HepG2 (cell line): Measurements from ENCODE around the gene OR6S1. TPM values are rescaled to one million over a fixed set of nuclear protein-coding genes. Genes with fewer than 3 reads are reported as not detected.

ENCODE experiments used
- AGO2 ChIP-seq: fragments of 200-400 bp; formaldehyde crosslinking; optimal IDR thresholded peaks from 2 replicates; pipeline ENCODE3; 2017; ENCODE audit warnings: mild to moderate bottlenecking, low read depth, low read length, moderate library complexity
- CREBL2 ChIP-seq: sonication (generic); formaldehyde crosslinking; IDR thresholded peaks from 2 replicates; pipeline ENCODE4 v1.8.1; 2023; ENCODE audit warnings: missing genetic modification reagents, mild to moderate bottlenecking, borderline replicate concordance
- ELK4 ChIP-seq: sonication (generic); formaldehyde crosslinking; IDR thresholded peaks from 2 replicates; pipeline ENCODE4 v1.9.0; 2021; ENCODE audit warnings: missing genetic modification reagents, borderline replicate concordance
- FOXC1 ChIP-seq: sonication (generic); formaldehyde crosslinking; IDR thresholded peaks from 2 replicates; pipeline ENCODE4 v1.8.0; 2022; ENCODE audit warnings: mild to moderate bottlenecking, missing genetic modification reagents, borderline replicate concordance
- HOMEZ ChIP-seq: IDR thresholded peaks from 2 replicates; pipeline ENCODE4 v1.6.1; 2016; ENCODE audit warnings: low read depth
- MLXIP ChIP-seq: sonication (generic); formaldehyde crosslinking; IDR thresholded peaks from 2 replicates; pipeline ENCODE4 v1.9.0; 2021; ENCODE audit warnings: missing genetic modification reagents, borderline replicate concordance
- MZF1 ChIP-seq: sonication (generic); formaldehyde crosslinking; IDR thresholded peaks from 2 replicates; pipeline ENCODE4 v1.8.1; 2023; ENCODE audit warnings: mild to moderate bottlenecking, missing genetic modification reagents, borderline replicate concordance
- NFKBIZ ChIP-seq: IDR thresholded peaks from 2 replicates; pipeline ENCODE4 v1.6.1; 2018; ENCODE audit warnings: missing genetic modification reagents, missing compliant biosample characterization
- NFYC ChIP-seq: IDR thresholded peaks from 2 replicates; pipeline ENCODE4 v1.6.1; 2016; ENCODE audit warnings: missing genetic modification reagents, missing compliant biosample characterization
- RARA ChIP-seq: IDR thresholded peaks from 2 replicates; pipeline ENCODE4 v1.6.1; 2016; ENCODE audit warnings: missing genetic modification reagents, missing compliant biosample characterization
- SIN3A ChIP-seq: IDR thresholded peaks from 2 replicates; pipeline ENCODE4 v1.6.1; 2011; ENCODE audit warnings: low read depth, mild to moderate bottlenecking, control low read depth, low read length, borderline replicate concordance
- SP140L ChIP-seq: sonication (generic); formaldehyde crosslinking; IDR thresholded peaks from 2 replicates; pipeline ENCODE4 v1.4.0; 2020; ENCODE audit warnings: missing genetic modification reagents, borderline replicate concordance
- TARDBP ChIP-seq: sonication (generic); formaldehyde crosslinking; IDR thresholded peaks from 2 replicates; pipeline ENCODE4 v1.8.0; 2022; ENCODE audit warnings: mild to moderate bottlenecking, missing genetic modification reagents
- ZNF224 ChIP-seq: sonication (generic); formaldehyde crosslinking; IDR thresholded peaks from 2 replicates; pipeline ENCODE4 v1.5.0; 2020; ENCODE audit warnings: mild to moderate bottlenecking, missing genetic modification reagents
- ZNF274 ChIP-seq: sonication (generic); formaldehyde crosslinking; IDR thresholded peaks from 2 replicates; pipeline ENCODE4 v1.5.1; 2020; ENCODE audit warnings: mild to moderate bottlenecking, missing genetic modification reagents
- ZNF354B ChIP-seq: sonication (generic); formaldehyde crosslinking; IDR thresholded peaks from 2 replicates; pipeline ENCODE4 v1.8.0; 2022; ENCODE audit warnings: mild to moderate bottlenecking, missing genetic modification reagents
- ZNF788 ChIP-seq: sonication (generic); formaldehyde crosslinking; IDR thresholded peaks from 2 replicates; pipeline ENCODE4 v1.5.0; 2020; ENCODE audit warnings: mild to moderate bottlenecking, missing genetic modification reagents, borderline replicate concordance
- ZNF891 ChIP-seq: sonication (generic); formaldehyde crosslinking; IDR thresholded peaks from 2 replicates; pipeline ENCODE4 v1.5.0; 2020; ENCODE audit warnings: mild to moderate bottlenecking, missing genetic modification reagents
- polyA plus RNA-seq, 8 experiments: library from polyadenylated mRNA; depleted of rRNA in 3 of 8; stranded (reverse) in 7 of 8; unstranded in 1 of 8; fragments of >200 nt; fragmentation: Illumina TruSeq in 4 of 8; extraction: Trizol in 4 of 8; gene quantifications; 2 replicates each; pipeline versions ENCODE4 v1.2.1 to v1.2.3, GENCODE V29; 2011 to 2016; ENCODE audit warnings: low read depth in 4 of 8, missing spikeins in 1 of 8, mixed read lengths in 1 of 8; ENCODE audit not compliant: insufficient read depth in 1 of 8
- total RNA-seq, 5 experiments: library from RNA; depleted of rRNA; stranded (reverse); fragments of >200 nt; fragmentation: Illumina TruSeq; extraction: Trizol; gene quantifications; 2 replicates each; pipeline ENCODE4 v1.2.3, GENCODE V29; 2016; ENCODE audit warnings: low read depth in 1 of 5

Gene OR6S1
- total and polyA plus RNA-seq, 2 of the 13 experiments (the other 11 are each of a cell fraction or from before 2014, with no cell fraction given), result 0.09 TPM; not detected in 1

GRCh38 chr14:20682435-20683124 is 41.1 kb upstream of the OR6S1 start (continued):
- TF ChIP-seq NFYC (CRISPR knock-in tag) (no peak), ZNF224 (CRISPR knock-in tag) (peak; percentile 39; the same call in 1 of the 2 replicates), MZF1 (peak; percentile 59; the same call in 1 of the 2 replicates), ZNF354B (no peak), CREBL2 (peak; percentile 50; the same call in 1 of the 2 replicates), MLXIP (CRISPR knock-in tag) (no peak), ELK4 (peak; percentile 61; the same call in 1 of the 2 replicates), ZNF891 (CRISPR knock-in tag) (peak; percentile 71; the same call in 1 of the 2 replicates), ZNF788 (CRISPR knock-in tag) (peak; percentile 66; the same call in 1 of the 2 replicates), ZNF274 (CRISPR knock-in tag) (peak; percentile 74; the same call in 1 of the 2 replicates), AGO2 (peak; percentile 85), SIN3A (peak; percentile 85; the same call in 1 of the 2 replicates), TARDBP (no peak), FOXC1 (CRISPR knock-in tag) (no peak), SP140L (no peak), HOMEZ (no peak; the same call in 1 of the 2 replicates), RARA (CRISPR knock-in tag) (no peak; the same call in 1 of the 2 replicates), NFKBIZ (CRISPR knock-in tag) (0 out of 2 replicates have a peak, but pooled peaks have one; percentile 8)
